ENCODE measurements around the gene SIRPA.

Gene SIRPA

GRCh38 chr20:1933465-1933870 is 38.3 kb downstream of the SIRPA start:
- DNase-seq (ENCODE audit: low read depth in 2 of 2) = no peak

GRCh38 chr20:1934156-1934555 is 38.9 kb downstream of the SIRPA start:
- DNase-seq (ENCODE audit: low read depth in 2 of 2) = no peak

GRCh38 chr20:1934721-1935573 is 39.7 kb downstream of the SIRPA start:
- no peak for DNase-seq (ENCODE audit: low read depth in 2 of 2)

- no peak for DNase-seq (ENCODE audit: low read depth in 2 of 2)
Measured at GRCh38 chr20:1935696-1936366, 40.6 kb downstream of the SIRPA start.

- DNase-seq (ENCODE audit: low read depth in 2 of 2) = no peak
Measured at GRCh38 chr20:1937316-1937976, 42.2 kb downstream of the SIRPA start.

- no peak for DNase-seq (ENCODE audit: low read depth in 2 of 2)
Measured at GRCh38 chr20:1938464-1939269, 43.5 kb downstream of the SIRPA start.

- DNase-seq (ENCODE audit: low read depth in 2 of 2) = no peak
Measured at GRCh38 chr20:1939270-1939595, 44.0 kb downstream of the SIRPA start.

- no peak for DNase-seq (ENCODE audit: low read depth in 2 of 2)
Measured at GRCh38 chr20:1940581-1940980, 45.4 kb downstream of the SIRPA start.

GRCh38 chr20:1941226-1941625 is 46.0 kb downstream of the SIRPA start:
- no peak for DNase-seq (ENCODE audit: low read depth in 2 of 2)

GRCh38 chr20:1942061-1942460 is 46.9 kb downstream of the SIRPA start:
- no peak for DNase-seq (ENCODE audit: low read depth in 2 of 2)

GRCh38 chr20:1942486-1943274 is 47.5 kb downstream of the SIRPA start:
- no peak for DNase-seq (ENCODE audit: low read depth in 2 of 2)

- no peak for DNase-seq (ENCODE audit: low read depth in 2 of 2)
Measured at GRCh38 chr20:1943275-1944002, 48.2 kb downstream of the SIRPA start.

- DNase-seq (ENCODE audit: low read depth in 2 of 2) = no peak
Measured at GRCh38 chr20:1944345-1945091, 49.3 kb downstream of the SIRPA start.

GRCh38 chr20:1945134-1945618 is 50.0 kb downstream of the SIRPA start:
- no peak for DNase-seq (ENCODE audit: low read depth in 2 of 2)

GRCh38 chr20:1945660-1946059 is 50.5 kb downstream of the SIRPA start:
- DNase-seq (ENCODE audit: low read depth in 2 of 2) = no peak

- no peak for DNase-seq (ENCODE audit: low read depth in 2 of 2)
Measured at GRCh38 chr20:1946442-1946761, 51.2 kb downstream of the SIRPA start.

- no peak for DNase-seq (ENCODE audit: low read depth in 2 of 2)
Measured at GRCh38 chr20:1946762-1947534, 51.7 kb downstream of the SIRPA start.

GRCh38 chr20:1947535-1947846 is 52.3 kb downstream of the SIRPA start:
- no peak for DNase-seq (ENCODE audit: low read depth in 2 of 2)
